H1 (cell line): ENCODE measurements around the gene CYBA. TPM values are rescaled to one million over a fixed set of nuclear protein-coding genes. Genes with fewer than 3 reads are reported as not detected.

ENCODE experiments used
- polyA plus RNA-seq, 7 experiments: library from polyadenylated mRNA; depleted of rRNA in 3 of 7; stranded (reverse) in 5 of 7; unstranded in 2 of 7; fragments of >200 nt in 5 of 7; fragments of 200-250 nt in 2 of 7; gene quantifications; 1 replicate in 5 of 7; 2 replicates in 1 of 7; 4 replicates in 1 of 7; pipeline versions ENCODE4 v1.2.1 to v1.2.3, GENCODE V29; 2011 to 2013; ENCODE audit warnings: missing spikeins in 2 of 7, mixed read lengths in 2 of 7
- total RNA-seq: library from RNA; stranded (reverse); fragmentation: NEBNext Ultra II Directional; extraction: Animal tissue kit (Norgen Biotek cat#: 25700); gene quantifications from 2 replicates; pipeline ENCODE4 v1.2.1, GENCODE V29; 2021

Gene CYBA
- total and polyA plus RNA-seq, 2 of the 8 experiments (the other 6 are each of a cell fraction or from before 2014, with no cell fraction given), result 136 to 254 TPM

Other genes starting within 250 kb of the CYBA start
- 3.4 and 4.8 TPM in 2 replicates for gene ZFPM1, start 197.8 kb downstream of the CYBA start, total RNA-seq
- 0.74 and 1.4 TPM in 2 replicates for gene ZFPM1, start 197.8 kb downstream of the CYBA start, polyA plus RNA-seq (2011; rRNA removed)
- gene ZC3H18, start 80.7 kb downstream of the CYBA start, total RNA-seq, result 70.3 and 73.2 TPM in 2 replicates
- 12.1 and 19.2 TPM in 2 replicates for gene ZC3H18, start 80.7 kb downstream of the CYBA start, polyA plus RNA-seq (2011; rRNA removed)
- gene IL17C, start 12.5 kb downstream of the CYBA start, total RNA-seq, result 1.1 and 1.4 TPM in 2 replicates
- 1.9 and 3.0 TPM in 2 replicates for gene IL17C, start 12.5 kb downstream of the CYBA start, polyA plus RNA-seq (2011; rRNA removed)
- gene MVD, start 12.0 kb upstream of the CYBA start, total RNA-seq, result 77.3 and 80.6 TPM in 2 replicates
- 47.2 and 72.1 TPM in 2 replicates for gene MVD, start 12.0 kb upstream of the CYBA start, polyA plus RNA-seq (2011; rRNA removed)
- gene SNAI3, start 35.5 kb upstream of the CYBA start, total RNA-seq, result 8.5 and 8.7 TPM in 2 replicates
- gene SNAI3, start 35.5 kb upstream of the CYBA start, polyA plus RNA-seq (2011; rRNA removed), result 13.3 and 15.8 TPM in 2 replicates
- gene RNF166, start 55.4 kb upstream of the CYBA start, total RNA-seq, result 28.7 and 31.2 TPM in 2 replicates
- gene RNF166, start 55.4 kb upstream of the CYBA start, polyA plus RNA-seq (2011; rRNA removed), result 29.8 and 36.6 TPM in 2 replicates
- 42.9 and 49.7 TPM in 2 replicates for gene CTU2, start 55.5 kb upstream of the CYBA start, total RNA-seq
- gene CTU2, start 55.5 kb upstream of the CYBA start, polyA plus RNA-seq (2011; rRNA removed), result 32.7 and 45.4 TPM in 2 replicates
- 63.6 and 67.5 TPM in 2 replicates for gene PIEZO1, start 134.2 kb upstream of the CYBA start, total RNA-seq
- 42.3 and 62.6 TPM in 2 replicates for gene PIEZO1, start 134.2 kb upstream of the CYBA start, polyA plus RNA-seq (2011; rRNA removed)
- 95.4 and 96.5 TPM in 2 replicates for gene CDT1, start 152.7 kb upstream of the CYBA start, total RNA-seq
- 76.7 and 141 TPM in 2 replicates for gene CDT1, start 152.7 kb upstream of the CYBA start, polyA plus RNA-seq (2011; rRNA removed)
- gene APRT, start 160.9 kb upstream of the CYBA start, total RNA-seq, result 221 and 244 TPM in 2 replicates
- 267 and 272 TPM in 2 replicates for gene APRT, start 160.9 kb upstream of the CYBA start, polyA plus RNA-seq (2011; rRNA removed)
- gene GALNS, start 205.9 kb upstream of the CYBA start, total RNA-seq, result 17.8 and 22.4 TPM in 2 replicates
- 8.9 and 12.7 TPM in 2 replicates for gene GALNS, start 205.9 kb upstream of the CYBA start, polyA plus RNA-seq (2011; rRNA removed)
- gene TRAPPC2L, start 206.1 kb upstream of the CYBA start, total RNA-seq, result 94.0 and 98.7 TPM in 2 replicates
- gene TRAPPC2L, start 206.1 kb upstream of the CYBA start, polyA plus RNA-seq (2011; rRNA removed), result 113 and 133 TPM in 2 replicates
- not detected in 2 replicates for gene PABPN1L, start 215.6 kb upstream of the CYBA start, total RNA-seq
- gene PABPN1L, start 215.6 kb upstream of the CYBA start, polyA plus RNA-seq (2011; rRNA removed), result not detected in 2 replicates